ENCODE results near the gene GRM4. TPM values are rescaled to one million over a fixed set of nuclear protein-coding genes. Genes with fewer than 3 reads are reported as not detected.
A peak's percentile ranks its signal among the peaks of the same experiment; 100 is the strongest.

The GRM4 gene
- total RNA-seq, 1 donor from 2014 or later = 0.29 TPM

GRCh38 chr6:34056305-34057108 is 89.4 kb downstream of the GRM4 start:
- no peaks in the 10 kb centered on the region for H3K9me3 ChIP-seq
- DNase-seq = peak; percentile 85
- no peaks in the 10 kb centered on the region for H3K27me3 ChIP-seq
- no peak overlapping the region for H3K4me3 ChIP-seq
- intact Hi-C loops (cut with DNase I) = no loop called here
- H3K4me1 ChIP-seq = no peaks in the 10 kb centered on the region
- H3K27ac ChIP-seq = no peak overlapping the region
- ATAC-seq = peak; percentile 83
- H3K36me3 ChIP-seq = no peaks in the 10 kb centered on the region
- TF ChIP-seq CTCF (IDR thresholded peaks at IDR 0.05) = no peak

GRCh38 chr6:34055223-34055933 is 90.5 kb downstream of the GRM4 start:
- peak; percentile 84 for TF ChIP-seq CTCF (IDR thresholded peaks at IDR 0.05)
- intact Hi-C loops (cut with DNase I) = no loop called here
- Histone ChIP-seq H3K27ac (no peak overlapping the region), H3K4me1 (no peaks in the 10 kb centered on the region), H3K4me3 (no peak overlapping the region), H3K9me3 (no peaks in the 10 kb centered on the region), H3K27me3 (no peaks in the 10 kb centered on the region), H3K36me3 (no peaks in the 10 kb centered on the region)
- peak; percentile 78 for DNase-seq
- peak; percentile 69 for ATAC-seq

- no peaks in the 10 kb centered on the region for H3K27me3 ChIP-seq
- DNase-seq (no peak), ATAC-seq (no peak)
- no peak for TF ChIP-seq CTCF (IDR thresholded peaks at IDR 0.05)
- H3K4me1 ChIP-seq = no peaks in the 10 kb centered on the region
- no peak overlapping the region for H3K4me3 ChIP-seq
- no peaks in the 10 kb centered on the region for H3K9me3 ChIP-seq
- intact Hi-C loops (cut with DNase I) = no loop called here
- no peak overlapping the region for H3K27ac ChIP-seq
- no peaks in the 10 kb centered on the region for H3K36me3 ChIP-seq
Observed at GRCh38 chr6:34053721-34054120, 92.2 kb downstream of the GRM4 start.

DNA sequence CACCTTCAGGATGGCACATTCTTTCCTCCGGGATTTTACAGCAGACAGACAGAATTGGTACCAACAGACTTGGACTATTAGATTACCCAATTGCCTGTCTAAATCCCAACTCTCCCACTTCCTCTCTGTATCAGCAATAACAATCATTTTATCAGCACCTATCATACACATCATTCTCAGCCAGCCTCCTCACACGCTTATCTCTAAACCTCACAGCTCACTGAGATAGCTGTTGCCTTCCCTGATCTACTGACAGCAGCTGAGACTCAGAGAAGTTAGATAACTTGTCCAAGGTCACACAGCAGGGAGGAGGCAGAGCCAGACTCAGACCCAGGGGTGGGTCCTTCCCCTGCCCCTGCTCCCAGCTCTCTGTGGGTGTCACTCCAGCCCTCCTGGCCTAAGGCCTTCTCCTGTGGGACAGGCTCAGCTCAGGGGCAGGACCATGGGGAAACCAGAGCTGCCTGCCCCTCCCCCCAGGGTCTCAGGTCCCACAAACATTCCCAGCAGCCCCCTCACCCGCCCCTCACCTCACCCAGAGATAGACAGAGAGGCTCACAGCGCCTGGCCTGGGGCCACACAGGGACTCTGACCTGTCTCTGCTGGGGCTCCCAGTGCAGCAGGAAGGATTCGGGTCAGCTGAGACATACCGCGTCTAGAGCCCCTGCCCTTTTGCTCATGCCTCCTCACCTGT is 92.8 kb downstream of the GRM4 start:
- no peak overlapping the region for H3K4me3 ChIP-seq
- intact Hi-C loops (cut with DNase I) = no loop called here

More for the DNA sequence above, 92.8 kb downstream of the GRM4 start:
- Histone ChIP-seq H3K27ac (no peak overlapping the region), H3K27me3 (no peaks in the 10 kb centered on the region), H3K9me3 (no peaks in the 10 kb centered on the region), H3K36me3 (no peaks in the 10 kb centered on the region), H3K4me1 (no peaks in the 10 kb centered on the region)
- no peak for TF ChIP-seq CTCF (IDR thresholded peaks at IDR 0.05)
- ATAC-seq (no peak), DNase-seq (no peak)

Data from upper lobe of right lung (tissue), 1 donor.